HepG2 (cell line): ENCODE data around the gene JAKMIP2.
A peak's percentile ranks its signal among the peaks of the same experiment; 100 is the strongest.
"Not testable (repeated sequence)": the region's sequence is repeated elsewhere in the genome, so short reads cannot be mapped to it uniquely, and the experiment has no call there.

Experiments used
- BRD4 ChIP-seq: sonication (generic); formaldehyde crosslinking; IDR thresholded peaks from 2 replicates; pipeline ENCODE4 v1.4.0; 2020; ENCODE audit warnings: missing genetic modification reagents
- CEBPB ChIP-seq: IDR thresholded peaks from 2 replicates; pipeline ENCODE4 v1.6.1; 2011; ENCODE audit warnings: low read depth, low read length, improper control_type of control experiment, borderline replicate concordance
- ELF4 ChIP-seq: sonication (generic); formaldehyde crosslinking; IDR thresholded peaks from 2 replicates; pipeline ENCODE4 v1.5.0; 2020; ENCODE audit warnings: missing genetic modification reagents, mild to moderate bottlenecking, moderate library complexity, borderline replicate concordance
- FOXK2 ChIP-seq: fragments of 450-650 bp; IDR thresholded peaks from 2 replicates; pipeline ENCODE4 v1.6.1; 2016
- MEIS1 ChIP-seq: sonication (generic); formaldehyde crosslinking; IDR thresholded peaks from 2 replicates; pipeline ENCODE4 v1.9.0; 2021; ENCODE audit warnings: mild to moderate bottlenecking, missing genetic modification reagents, moderate library complexity, borderline replicate concordance
- NFIC ChIP-seq: IDR thresholded peaks from 2 replicates; pipeline ENCODE4 v1.6.1; 2012; ENCODE audit warnings: mild to moderate bottlenecking, low read length, inconsistent platforms
- RFX3 ChIP-seq: IDR thresholded peaks from 2 replicates; pipeline ENCODE4 v1.6.1; 2016; ENCODE audit warnings: missing biosample characterization, missing genetic modification reagents
- ZNF20 ChIP-seq: sonication (generic); formaldehyde crosslinking; IDR thresholded peaks from 2 replicates; pipeline ENCODE4 v1.4.0; 2020; ENCODE audit warnings: mild to moderate bottlenecking, moderate library complexity, missing genetic modification reagents
- ZNF615 ChIP-seq: sonication (generic); formaldehyde crosslinking; IDR thresholded peaks from 2 replicates; pipeline ENCODE4 v1.5.0; 2020; ENCODE audit warnings: mild to moderate bottlenecking, missing genetic modification reagents, borderline replicate concordance
- TF ChIP-seq, protein P1 (sequence below): sonication (generic); formaldehyde crosslinking; IDR thresholded peaks from 2 replicates; pipeline ENCODE4 v1.5.0; 2020; ENCODE audit warnings: mild to moderate bottlenecking, missing genetic modification reagents, moderate library complexity

DNA sequence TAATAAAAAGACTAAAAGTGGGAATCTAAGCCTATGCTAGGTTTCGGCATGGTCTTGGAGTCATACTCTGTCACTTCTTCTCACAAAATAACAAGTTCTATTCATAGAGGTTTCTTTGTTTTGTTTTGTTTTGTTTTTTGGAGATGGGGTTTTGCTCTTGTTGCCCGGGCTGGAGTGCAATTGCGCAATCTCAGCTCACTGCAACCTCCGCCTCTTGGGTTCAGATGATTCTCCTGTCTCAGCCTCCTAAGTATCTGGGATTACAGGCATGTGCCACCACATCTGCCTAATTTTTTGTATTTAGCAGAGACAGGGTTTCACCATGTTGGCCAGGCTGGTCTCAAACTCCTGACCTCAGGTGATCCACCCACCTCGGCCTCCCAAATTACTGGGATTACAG is 147.1 kb downstream of the JAKMIP2 start:
- TF ChIP-seq MEIS1 (CRISPR knock-in tag); ELF4 (CRISPR knock-in tag); ZNF20 (CRISPR knock-in tag); RFX3 (CRISPR knock-in tag); ZNF615; BRD4 (CRISPR knock-in tag); NFIC; FOXK2: not testable (repeated sequence)
- TF ChIP-seq CEBPB: peak; percentile 80
- TF ChIP-seq, protein P1, sequence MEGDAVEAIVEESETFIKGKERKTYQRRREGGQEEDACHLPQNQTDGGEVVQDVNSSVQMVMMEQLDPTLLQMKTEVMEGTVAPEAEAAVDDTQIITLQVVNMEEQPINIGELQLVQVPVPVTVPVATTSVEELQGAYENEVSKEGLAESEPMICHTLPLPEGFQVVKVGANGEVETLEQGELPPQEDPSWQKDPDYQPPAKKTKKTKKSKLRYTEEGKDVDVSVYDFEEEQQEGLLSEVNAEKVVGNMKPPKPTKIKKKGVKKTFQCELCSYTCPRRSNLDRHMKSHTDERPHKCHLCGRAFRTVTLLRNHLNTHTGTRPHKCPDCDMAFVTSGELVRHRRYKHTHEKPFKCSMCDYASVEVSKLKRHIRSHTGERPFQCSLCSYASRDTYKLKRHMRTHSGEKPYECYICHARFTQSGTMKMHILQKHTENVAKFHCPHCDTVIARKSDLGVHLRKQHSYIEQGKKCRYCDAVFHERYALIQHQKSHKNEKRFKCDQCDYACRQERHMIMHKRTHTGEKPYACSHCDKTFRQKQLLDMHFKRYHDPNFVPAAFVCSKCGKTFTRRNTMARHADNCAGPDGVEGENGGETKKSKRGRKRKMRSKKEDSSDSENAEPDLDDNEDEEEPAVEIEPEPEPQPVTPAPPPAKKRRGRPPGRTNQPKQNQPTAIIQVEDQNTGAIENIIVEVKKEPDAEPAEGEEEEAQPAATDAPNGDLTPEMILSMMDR (CRISPR knock-in tag): not testable (repeated sequence)
